NCI-H524 (cell line): ENCODE data around the gene NOL4L.
A peak's percentile ranks its signal among the peaks of the same experiment; 100 is the strongest.

Experiments used
- DNase-seq, 2 experiments: peaks; one replicate each; lab custom pipeline; 2025; lab: John Stamatoyannopoulos, UW

Gene NOL4L

GRCh38 chr20:32456869-32457478, 128.2 kb downstream of the NOL4L start:
- peak; percentile 57 to 77 for DNase-seq

GRCh38 chr20:32455901-32456701, 129.0 kb downstream of the NOL4L start:
- no peak for DNase-seq

GRCh38 chr20:32455171-32455900, 129.8 kb downstream of the NOL4L start:
- no peak for DNase-seq

- no peak for DNase-seq
These were observed 130.7 kb downstream of the NOL4L start for GRCh38 chr20:32454164-32455145.

GRCh38 chr20:32453467-32454163, 131.5 kb downstream of the NOL4L start:
- no peak for DNase-seq

- DNase-seq = no peak
These were observed 132.2 kb downstream of the NOL4L start for GRCh38 chr20:32452776-32453466.

- no peak for DNase-seq
These were observed 133.3 kb downstream of the NOL4L start for GRCh38 chr20:32451682-32452461.

- no peak for DNase-seq
These were observed 133.8 kb downstream of the NOL4L start for GRCh38 chr20:32451340-32451681.

GRCh38 chr20:32450484-32451061, 134.6 kb downstream of the NOL4L start:
- peak; percentile 44 to 77 for DNase-seq

GRCh38 chr20:32449890-32450401, 135.2 kb downstream of the NOL4L start:
- peak; percentile 83 to 96 for DNase-seq

GRCh38 chr20:32449057-32449889, 135.9 kb downstream of the NOL4L start:
- no peak for DNase-seq

- DNase-seq = no peak
These were observed 136.7 kb downstream of the NOL4L start for GRCh38 chr20:32448306-32449056.

- DNase-seq = no peak
These were observed 137.8 kb downstream of the NOL4L start for GRCh38 chr20:32447136-32448027.

- no peak for DNase-seq
These were observed 138.6 kb downstream of the NOL4L start for GRCh38 chr20:32446301-32447100.

- DNase-seq = no peak
These were observed 139.4 kb downstream of the NOL4L start for GRCh38 chr20:32445539-32446273.
